RCC 7860 (cell line): Measurements from ENCODE around the gene C2orf42.
A peak's percentile ranks its signal among the peaks of the same experiment; 100 is the strongest.
"Not testable (repeated sequence)": the region's sequence is repeated elsewhere in the genome, so short reads cannot be mapped to it uniquely, and the experiment has no call there.

ENCODE experiments used
- DNase-seq: peaks from one replicate; pipeline ENCODE4 v3.0.0-alpha.2; 2015; ENCODE audit warnings: low spot score
- FAIRE-seq: peaks from 2 replicates; lab custom pipeline; 2012; peaks lifted over from hg19 to GRCh38; lab: Jason Lieb, UNC

C2orf42 gene

GRCh38 chr2:70111752-70112591 is 78.8 kb downstream of the C2orf42 start:
- FAIRE-seq, result no peak

DNA sequence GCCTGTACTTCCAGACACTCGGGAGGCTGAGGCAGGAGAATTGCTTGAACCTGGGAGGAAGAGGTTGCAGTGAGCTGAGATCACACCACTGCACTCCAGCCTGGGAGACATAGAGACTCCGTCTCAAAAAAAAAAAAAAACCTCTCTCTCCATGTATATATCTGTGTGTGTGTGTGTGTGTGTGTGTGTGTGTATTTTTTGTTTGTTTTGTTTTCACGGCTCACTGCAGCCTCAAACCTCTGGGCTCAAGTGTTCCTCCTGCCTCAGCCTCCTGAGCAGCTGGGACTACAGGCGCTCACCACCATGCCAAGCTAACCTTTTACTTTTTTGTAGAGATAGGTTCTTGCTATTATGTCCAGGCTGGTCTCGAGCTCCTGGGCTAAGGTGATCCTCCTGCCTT is 80.4 kb downstream of the C2orf42 start:
- not testable (repeated sequence) for DNase-seq, FAIRE-seq

More at GRCh38 chr2:70111752-70112591, 78.8 kb downstream of the C2orf42 start:
- no peak for DNase-seq

DNA sequence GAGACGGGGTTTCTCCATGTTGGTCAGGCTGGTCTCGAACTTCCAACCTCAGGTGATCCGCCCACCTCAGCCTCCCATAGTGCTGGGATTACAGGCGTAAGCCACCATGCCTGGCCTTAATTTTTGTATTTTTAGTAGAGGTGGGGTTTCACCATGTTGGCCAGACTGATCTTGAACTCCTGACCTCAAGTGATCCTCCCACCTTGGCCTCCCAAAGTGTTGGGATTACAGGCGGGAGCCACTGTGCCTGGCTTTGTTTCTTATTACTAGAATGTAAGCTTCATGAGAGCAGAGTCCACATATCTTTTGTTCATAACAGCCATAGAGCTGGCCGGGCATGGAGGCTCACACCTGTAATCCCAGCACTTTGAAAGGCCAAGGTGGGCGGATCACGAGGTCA is 84.7 kb downstream of the C2orf42 start:
- FAIRE-seq, DNase-seq: not testable (repeated sequence)

DNA sequence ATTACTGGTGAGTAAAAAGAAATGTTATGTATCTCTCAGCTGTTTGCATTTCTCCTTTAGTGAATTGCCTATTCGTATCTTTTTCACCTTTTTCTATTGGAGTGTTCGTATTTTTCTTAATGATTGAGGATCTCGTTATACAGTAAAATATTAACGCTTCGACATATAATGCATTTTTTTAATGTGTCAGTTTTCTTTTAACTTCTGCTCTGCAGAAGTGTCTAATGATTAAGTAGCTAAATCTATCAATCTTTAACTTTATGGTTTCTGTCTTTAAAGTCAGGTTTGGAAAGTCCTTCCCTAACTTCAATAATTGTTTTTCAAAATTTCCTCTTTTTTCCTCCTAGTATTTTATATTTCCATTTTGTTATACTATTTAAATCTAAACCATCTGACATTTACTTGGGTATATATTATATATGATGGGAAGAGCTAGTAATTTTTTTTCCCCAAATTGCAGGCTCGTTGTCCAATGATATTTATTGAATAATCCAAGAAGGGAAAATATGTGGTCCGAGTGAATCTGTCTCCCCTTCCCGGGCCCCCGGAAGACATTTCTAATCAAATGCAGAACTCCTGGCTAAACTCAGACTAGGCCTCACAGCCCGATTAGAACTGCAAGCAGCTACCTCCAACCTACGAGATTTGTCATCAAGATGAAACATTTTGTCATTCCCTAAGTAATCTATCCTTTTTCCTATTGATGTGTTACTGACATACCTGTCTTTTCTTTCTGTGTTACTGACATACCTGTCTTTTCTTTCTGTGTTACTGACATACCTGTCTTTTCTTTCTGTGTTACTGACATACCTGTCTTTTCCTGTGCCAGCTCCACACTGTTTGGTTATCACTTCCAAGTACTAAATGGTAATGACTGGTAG is 86.3 kb downstream of the C2orf42 start:
- FAIRE-seq (peak; percentile 93), DNase-seq (peak; percentile 71)

- DNase-seq (no peak), FAIRE-seq (no peak)
These were observed 87.2 kb downstream of the C2orf42 start for GRCh38 chr2:70103531-70104061.

GRCh38 chr2:70102323-70102905 is 88.4 kb downstream of the C2orf42 start:
- FAIRE-seq, result not testable (repeated sequence)

DNA sequence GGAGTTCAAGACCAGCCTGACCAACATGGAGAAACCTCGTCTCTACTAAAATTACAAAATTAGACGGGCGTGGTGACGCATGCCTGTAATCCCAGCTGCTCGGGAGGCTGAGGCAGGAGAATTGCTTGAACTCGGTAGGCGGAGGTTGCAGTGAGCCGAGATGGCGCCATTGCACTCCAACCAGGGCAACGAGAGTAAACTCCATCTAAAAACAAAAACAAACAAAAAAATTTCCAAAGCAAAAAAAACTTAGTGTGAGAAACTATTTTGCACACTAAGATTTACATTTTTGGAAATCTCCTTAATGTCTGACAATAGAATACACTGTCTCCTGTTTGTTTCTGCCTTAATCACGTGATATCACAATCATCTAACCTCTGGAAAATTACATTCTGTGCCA is 89.1 kb downstream of the C2orf42 start:
- DNase-seq, FAIRE-seq: not testable (repeated sequence)

More at GRCh38 chr2:70102323-70102905, 88.4 kb downstream of the C2orf42 start:
- DNase-seq, result not testable (repeated sequence)

DNA sequence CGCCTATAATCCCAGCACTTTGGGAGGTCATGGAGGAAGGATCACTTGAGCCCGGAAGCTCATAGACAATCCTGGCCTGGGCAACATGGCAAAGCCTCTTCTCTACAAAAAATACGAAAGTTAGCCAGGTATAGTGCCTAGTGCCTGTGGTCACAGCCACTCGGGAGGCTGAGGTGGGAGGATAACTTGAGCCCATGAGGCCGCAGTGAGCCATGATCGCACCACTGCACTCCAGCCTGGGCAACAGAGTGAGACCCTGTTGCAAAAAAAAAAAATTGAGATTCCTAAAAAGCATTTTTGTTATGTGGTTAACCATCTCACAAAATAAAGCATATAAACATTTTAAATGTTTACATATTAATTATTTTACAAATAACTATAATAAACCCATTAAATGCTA is 89.6 kb downstream of the C2orf42 start:
- FAIRE-seq, result no peak

More for the DNA sequence above, 89.6 kb downstream of the C2orf42 start:
- no peak for DNase-seq
